ENCODE data around the gene SYN1. TPM values are rescaled to one million over a fixed set of nuclear protein-coding genes. Genes with fewer than 3 reads are reported as not detected.

SYN1 gene
- polyA plus RNA-seq, 1 donor from 2014 or later, result 4.3 TPM

GRCh38 chrX:47529548-47529947 lies 90.1 kb downstream of the SYN1 start:
- Histone ChIP-seq H3K9me2 (ENCODE audit: insufficient read depth, low read length) (no peaks in the 10 kb centered on the region), H3K27me3 (ENCODE audit: insufficient read depth, low read depth, low read length) (no peaks in the 10 kb centered on the region)

GRCh38 chrX:47523713-47524166 lies 95.9 kb downstream of the SYN1 start:
- H3K9me2 ChIP-seq (ENCODE audit: insufficient read depth, low read length), result no peaks in the 10 kb centered on the region
- no peak overlapping the region for H3K27ac ChIP-seq (ENCODE audit: low read length)
- H3F3A ChIP-seq (ENCODE audit: insufficient read depth, low read length, poor library complexity, severe bottlenecking), result no peaks in the 10 kb centered on the region
- peak overlapping the region; percentile 63 for H3K4me3 ChIP-seq (ENCODE audit: low read length)
- no peaks in the 10 kb centered on the region for H3K9me3 ChIP-seq (ENCODE audit: low read length)
- H4K20me1 ChIP-seq (ENCODE audit: insufficient read depth), result no peaks in the 10 kb centered on the region
- H3K4me2 ChIP-seq (ENCODE audit: low read length), result no peak overlapping the region
- TF ChIP-seq MXI1 (conservative IDR thresholded peaks at IDR 0.05; ENCODE audit: poor library complexity, severe bottlenecking) (peak; percentile 3), TAF1 (IDR thresholded peaks at IDR 0.05; ENCODE audit: low read depth) (no peak)
- H3K27me3 ChIP-seq (ENCODE audit: insufficient read depth, low read depth, low read length), result no peaks in the 10 kb centered on the region
- no peaks in the 10 kb centered on the region for H3K36me3 ChIP-seq (ENCODE audit: insufficient read depth, low read length)
- H2AFZ ChIP-seq (ENCODE audit: low read depth, low read length), result no peak overlapping the region
- H3K9ac ChIP-seq (ENCODE audit: low read length), result peak overlapping the region; percentile 65
- no peaks in the 10 kb centered on the region for H3K79me2 ChIP-seq (replicated peaks; ENCODE audit: insufficient read depth, low read length)

More at GRCh38 chrX:47529548-47529947, 90.1 kb downstream of the SYN1 start:
- Histone ChIP-seq H2AFZ (ENCODE audit: low read depth, low read length) (no peak overlapping the region), H4K20me1 (ENCODE audit: insufficient read depth) (no peaks in the 10 kb centered on the region), H3K4me2 (ENCODE audit: low read length) (no peak overlapping the region), H3K79me2 (replicated peaks; ENCODE audit: insufficient read depth, low read length) (no peaks in the 10 kb centered on the region), H3K9ac (ENCODE audit: low read length) (no peak overlapping the region), H3K27ac (ENCODE audit: low read length) (no peak overlapping the region), H3K9me3 (ENCODE audit: low read length) (no peaks in the 10 kb centered on the region), H3K36me3 (ENCODE audit: insufficient read depth, low read length) (no peaks in the 10 kb centered on the region), H3F3A (ENCODE audit: insufficient read depth, low read length, poor library complexity, severe bottlenecking) (no peaks in the 10 kb centered on the region), H3K4me3 (ENCODE audit: low read length) (no peak overlapping the region)
- TF ChIP-seq SMC3 (conservative IDR thresholded peaks at IDR 0.05; ENCODE audit: poor library complexity), result no peak
- TF ChIP-seq MXI1 (conservative IDR thresholded peaks at IDR 0.05; ENCODE audit: poor library complexity, severe bottlenecking), result no peak
- TF ChIP-seq EP300 (conservative IDR thresholded peaks at IDR 0.05; ENCODE audit: poor library complexity, severe bottlenecking), result no peak
- TF ChIP-seq CTCF (IDR thresholded peaks at IDR 0.05; ENCODE audit: poor library complexity, severe bottlenecking), result no peak
- no peak for TF ChIP-seq EZH2 (IDR thresholded peaks at IDR 0.05; ENCODE audit: borderline replicate concordance, insufficient read depth, low read length, poor library complexity, severe bottlenecking)
- no peak for TF ChIP-seq TAF1 (IDR thresholded peaks at IDR 0.05; ENCODE audit: low read depth)
- no peak for TF ChIP-seq POLR2AphosphoS5 (IDR thresholded peaks at IDR 0.05)
- no peak for TF ChIP-seq RAD21 (conservative IDR thresholded peaks at IDR 0.05)
- TF ChIP-seq REST (IDR thresholded peaks at IDR 0.05; ENCODE audit: borderline replicate concordance), result no peak
